ENCODE results near the gene MYL10.
"Not testable (repeated sequence)": the region's sequence is repeated elsewhere in the genome, so short reads cannot be mapped to it uniquely, and the experiment has no call there.

Gene MYL10

GRCh38 chr7:101651112-101651511, 22.0 kb upstream of the MYL10 start:
- DNase-seq (ENCODE audit: low read depth in 2 of 3, low spot score in 1 of 3) = no peak

GRCh38 chr7:101650579-101651081, 21.5 kb upstream of the MYL10 start:
- no peak for DNase-seq (ENCODE audit: low read depth in 2 of 3, low spot score in 1 of 3)

- not testable (repeated sequence) for DNase-seq (ENCODE audit: low read depth in 2 of 3, low spot score in 1 of 3)
These were observed 18.8 kb upstream of the MYL10 start for GRCh38 chr7:101647876-101648275.

- DNase-seq (ENCODE audit: low read depth in 2 of 3, low spot score in 1 of 3) = no peak
These were observed 16.9 kb upstream of the MYL10 start for GRCh38 chr7:101645951-101646350.

- DNase-seq (ENCODE audit: low read depth in 2 of 3, low spot score in 1 of 3) = no peak
These were observed 15.8 kb upstream of the MYL10 start for GRCh38 chr7:101644879-101645278.

- not testable (repeated sequence) for DNase-seq (ENCODE audit: low read depth in 2 of 3, low spot score in 1 of 3)
These were observed 10.0 kb upstream of the MYL10 start for GRCh38 chr7:101639127-101639526.

- no peak for DNase-seq (ENCODE audit: low read depth in 2 of 3, low spot score in 1 of 3)
These were observed 7.9 kb upstream of the MYL10 start for GRCh38 chr7:101636822-101637623.

- DNase-seq (ENCODE audit: low read depth in 2 of 3, low spot score in 1 of 3) = no peak
These were observed 6.4 kb upstream of the MYL10 start for GRCh38 chr7:101635484-101635883.

GRCh38 chr7:101634196-101634717, 5.2 kb upstream of the MYL10 start:
- DNase-seq (ENCODE audit: low read depth in 2 of 3, low spot score in 1 of 3) = no peak

GRCh38 chr7:101633511-101633910, 4.4 kb upstream of the MYL10 start:
- DNase-seq (ENCODE audit: low read depth in 2 of 3, low spot score in 1 of 3) = no peak

GRCh38 chr7:101632641-101633040, 3.5 kb upstream of the MYL10 start:
- DNase-seq (ENCODE audit: low read depth in 2 of 3, low spot score in 1 of 3) = no peak

GRCh38 chr7:101631224-101631714, 2.2 kb upstream of the MYL10 start:
- DNase-seq (ENCODE audit: low read depth in 2 of 3, low spot score in 1 of 3) = no peak

GRCh38 chr7:101630591-101630990, 1.5 kb upstream of the MYL10 start:
- DNase-seq (ENCODE audit: low read depth in 2 of 3, low spot score in 1 of 3) = no peak

GRCh38 chr7:101628522-101628921, 574 bp downstream of the MYL10 start:
- no peak for DNase-seq (ENCODE audit: low read depth in 2 of 3, low spot score in 1 of 3)

- DNase-seq (ENCODE audit: low read depth in 2 of 3, low spot score in 1 of 3) = no peak
These were observed 2.3 kb downstream of the MYL10 start for GRCh38 chr7:101626758-101627157.

GRCh38 chr7:101626069-101626671, 2.9 kb downstream of the MYL10 start:
- no peak for DNase-seq (ENCODE audit: low read depth in 2 of 3, low spot score in 1 of 3)

- no peak for DNase-seq (ENCODE audit: low read depth in 2 of 3, low spot score in 1 of 3)
These were observed 3.9 kb downstream of the MYL10 start for GRCh38 chr7:101625031-101625791.

- no peak for DNase-seq (ENCODE audit: low read depth in 2 of 3, low spot score in 1 of 3)
These were observed 4.7 kb downstream of the MYL10 start for GRCh38 chr7:101624246-101625001.

- DNase-seq (ENCODE audit: low read depth in 2 of 3, low spot score in 1 of 3) = no peak
These were observed 6.4 kb downstream of the MYL10 start for GRCh38 chr7:101622609-101623173.

- no peak for DNase-seq (ENCODE audit: low read depth in 2 of 3, low spot score in 1 of 3)
These were observed 8.1 kb downstream of the MYL10 start for GRCh38 chr7:101620991-101621390.

Measured in stimulated activated CD4-positive, alpha-beta T cell treated with anti-CD3 and anti-CD28 coated beads, Interleukin-12 subunit alpha, Interleukin-12 subunit beta, amount 100 ng/mL, for 48 hours (primary cell).